Activated CD4-positive, alpha-beta T cell treated with anti-CD3 and anti-CD28 coated beads, Interleukin-2, amount 10 ng/mL, durations not matched to agents 7 days and 5 days (primary cell): Measurements from ENCODE around the gene SELPLG. TPM values are rescaled to one million over a fixed set of nuclear protein-coding genes. Genes with fewer than 3 reads are reported as not detected.
"Not testable (repeated sequence)": the region's sequence is repeated elsewhere in the genome, so short reads cannot be mapped to it uniquely, and the experiment has no call there.

Experiments
- CTCF ChIA-PET: fragments of 350-600 bp; sonication (Branson Sonifier 250); formaldehyde crosslinking; loops from one replicate; lab custom pipeline; 2021; ENCODE audit warnings: antibody characterized with exemption; lab: Charles Lee
- POLR2A ChIA-PET: fragments of 350-600 bp; sonication (Branson Sonifier 250); formaldehyde crosslinking; loops from one replicate; lab custom pipeline; 2021; ENCODE audit warnings: antibody characterized with exemption; lab: Charles Lee
- DNase-seq: peaks from one replicate; pipeline ENCODE4 v3.0.0-alpha.2; 2020
- H3K27ac Mint-ChIP-seq: one replicate; pipeline ENCODE4 v1.8.0; 2021; ENCODE audit warnings: mild to moderate bottlenecking, moderate library complexity, mixed read lengths
- H3K27me3 Mint-ChIP-seq: one replicate; pipeline ENCODE4 v1.8.0; 2021; ENCODE audit warnings: mixed read lengths
- H3K36me3 Mint-ChIP-seq: one replicate; pipeline ENCODE4 v1.8.0; 2021; ENCODE audit warnings: low read depth, mixed read lengths
- H3K4me1 Mint-ChIP-seq: one replicate; pipeline ENCODE4 v1.8.0; 2021; ENCODE audit warnings: mixed read lengths
- H3K4me3 Mint-ChIP-seq: one replicate; pipeline ENCODE4 v1.8.0; 2021; ENCODE audit warnings: mild to moderate bottlenecking, moderate library complexity, mixed read lengths
- H3K9me3 Mint-ChIP-seq: one replicate; pipeline ENCODE4 v1.8.0; 2021; ENCODE audit warnings: mixed read lengths
- microRNA-seq: library from miRNA; unstranded; fragments of <30 nt; microRNA quantifications from one replicate; pipeline ENCODE4 v1.2.0, GENCODE V29; 2021; ENCODE audit warnings: borderline microRNAs expressed, borderline replicate concordance
- total RNA-seq, 2 experiments: library from RNA; stranded (reverse); gene quantifications; one replicate each; pipeline ENCODE4 v1.2.3, GENCODE V29; 2021

The SELPLG gene
- total RNA-seq, 2 experiments from 2014 or later, result 207 to 214 TPM

DNA sequence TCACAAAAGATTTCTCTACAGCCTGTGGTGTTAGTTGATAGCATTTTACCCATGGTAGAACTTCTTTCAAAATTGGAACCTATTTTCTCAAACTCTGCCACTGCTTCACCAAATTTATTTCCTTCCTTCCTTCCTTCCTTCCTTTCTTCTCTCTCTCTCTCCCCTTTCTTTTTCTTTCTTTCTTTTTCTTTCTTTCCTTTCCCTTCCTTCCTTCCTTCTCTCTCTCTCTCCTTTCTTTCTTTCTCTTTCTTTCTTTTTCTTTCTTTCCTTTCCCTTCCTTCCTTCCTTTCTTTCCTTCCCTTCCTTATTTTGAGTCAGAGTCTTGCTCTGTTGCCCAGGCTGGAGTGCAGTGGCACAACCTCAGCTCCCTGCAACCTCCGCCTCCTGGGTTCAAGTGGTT is 59.4 kb downstream of the SELPLG start:
- Mint-ChIP-seq H3K4me1 (peaks cover 71% of the 10 kb centered on the region), H3K36me3 (peaks cover 20% of the 10 kb centered on the region), H3K9me3 (peaks cover 11% of the 10 kb centered on the region)
- H3K4me3 Mint-ChIP-seq, POLR2A ChIA-PET, H3K27me3 Mint-ChIP-seq, H3K27ac Mint-ChIP-seq, DNase-seq: not testable (repeated sequence)
- CTCF ChIA-PET, result interaction anchor here (0.6 to 1.5 kb wide), 4 partner anchors 13 to 1890 kb away, joined by 3 to 6 read pairs (median 4); partner anchors contain the start of gene SART3

DNA sequence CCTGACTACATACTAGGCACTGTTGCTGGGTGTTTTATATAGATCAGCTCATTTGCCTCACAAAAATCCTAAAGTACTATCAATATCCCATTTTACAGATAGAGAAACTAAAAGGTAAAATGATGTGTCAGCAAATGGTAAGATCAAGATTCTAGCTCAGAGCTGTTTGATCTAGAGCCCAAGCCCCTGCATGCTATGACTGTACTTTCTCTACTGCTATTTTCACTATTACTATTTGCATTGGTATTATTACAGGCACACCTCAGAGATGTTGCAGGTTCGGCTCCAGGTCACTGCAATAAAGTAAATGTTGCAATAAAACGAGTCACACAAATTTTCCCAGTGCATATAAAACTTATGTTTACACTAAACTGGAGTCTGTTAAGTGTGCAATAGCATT is 60.4 kb downstream of the SELPLG start:
- Mint-ChIP-seq H3K36me3 (peaks cover 26% of the 10 kb centered on the region), H3K27ac (no peak overlapping the region), H3K27me3 (peaks cover 9% of the 10 kb centered on the region), H3K4me1 (peaks cover 80% of the 10 kb centered on the region), H3K9me3 (peaks cover 6% of the 10 kb centered on the region), H3K4me3 (no peak overlapping the region)
- ChIA-PET CTCF (interaction anchor here (0.6 to 1.5 kb wide), 7 partner anchors 11 to 1329 kb away, joined by 3 to 9 read pairs (median 4); partner anchors contain the start of gene SART3), POLR2A (interaction anchor here (0.8 kb wide), 1 partner anchor 265 kb away, joined by 6 read pairs; no protein-coding TSS in a partner anchor)
- peak; percentile 15 for DNase-seq

DNA sequence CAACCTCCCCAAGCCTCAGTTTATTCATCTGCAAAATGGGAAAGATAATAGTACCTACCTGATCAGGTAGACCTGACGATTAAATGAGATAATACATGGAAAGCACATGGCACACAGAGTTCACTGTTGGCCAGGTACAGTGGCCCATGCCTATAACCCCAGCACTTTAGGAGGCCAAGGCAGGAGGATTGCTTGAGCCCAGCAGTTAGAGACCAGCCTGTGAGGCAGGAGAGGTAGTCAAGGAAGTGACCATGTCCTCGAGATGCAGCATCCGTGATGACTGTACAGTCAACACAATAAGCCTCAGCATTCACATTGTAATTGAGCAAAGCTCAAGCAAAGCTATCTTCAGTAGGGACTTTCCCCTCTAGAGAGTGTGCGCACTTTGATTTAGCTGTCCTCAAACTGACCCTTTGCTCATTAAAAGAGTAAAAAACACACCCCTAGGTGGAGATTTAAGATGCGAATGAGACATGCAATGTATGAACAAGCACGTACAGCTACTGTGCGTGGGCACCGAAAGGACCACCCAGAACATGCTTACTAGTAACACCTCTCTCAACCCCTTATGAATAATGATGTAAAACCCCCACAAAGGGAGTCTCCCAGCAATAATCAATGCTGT is 61.4 kb downstream of the SELPLG start:
- peaks cover 88% of the 10 kb centered on the region for H3K4me1 Mint-ChIP-seq
- H3K27ac Mint-ChIP-seq, result no peak overlapping the region
- H3K27me3 Mint-ChIP-seq, result peaks cover 5% of the 10 kb centered on the region
- DNase-seq, result no peak
- H3K4me3 Mint-ChIP-seq, result no peak overlapping the region
- POLR2A ChIA-PET, result no interaction called here
- H3K36me3 Mint-ChIP-seq, result peaks cover 37% of the 10 kb centered on the region
- CTCF ChIA-PET, result interaction anchor here (1.4 to 2.5 kb wide), 3 partner anchors 11 to 231 kb away, joined by 4 to 9 read pairs (median 8); partner anchors contain the start of gene SART3
- peaks cover 2% of the 10 kb centered on the region for H3K9me3 Mint-ChIP-seq

Small RNA genes lying within 50 kb of the gene (microRNA-seq; reads per million reads assigned to microRNA genes)
- gene MIR4496, result not detected

Other genes starting within 250 kb of the SELPLG start
- 1 to 10 TPM; 5.6 to 6.8 TPM for gene FICD, start 118.6 kb downstream of the SELPLG start, total RNA-seq
- gene SART3, start 72.7 kb downstream of the SELPLG start, total RNA-seq, result 10 to 100 TPM; 63.0 to 72.6 TPM
- gene ISCU, start 71.3 kb downstream of the SELPLG start, total RNA-seq, result 10 to 100 TPM; 60.8 to 66.0 TPM
- gene TMEM119, start 35.8 kb downstream of the SELPLG start, total RNA-seq, result 1 to 10 TPM; 1.2 to 1.7 TPM
- gene CORO1C, start 97.6 kb upstream of the SELPLG start, total RNA-seq, result 10 to 100 TPM; 38.5 to 41.3 TPM
- 10 to 100 TPM; 24.2 to 27.4 TPM for gene SSH1, start 223.7 kb upstream of the SELPLG start, total RNA-seq
- gene DAO, start 246.2 kb upstream of the SELPLG start, total RNA-seq, result not detected